ENCODE results near the gene TEX261. TPM values are rescaled to one million over a fixed set of nuclear protein-coding genes. Genes with fewer than 3 reads are reported as not detected.
"Not testable (repeated sequence)": the region's sequence is repeated elsewhere in the genome, so short reads cannot be mapped to it uniquely, and the experiment has no call there.

TEX261 gene
- total RNA-seq, 2 experiments from 2014 or later = 34.5 to 45.8 TPM

DNA sequence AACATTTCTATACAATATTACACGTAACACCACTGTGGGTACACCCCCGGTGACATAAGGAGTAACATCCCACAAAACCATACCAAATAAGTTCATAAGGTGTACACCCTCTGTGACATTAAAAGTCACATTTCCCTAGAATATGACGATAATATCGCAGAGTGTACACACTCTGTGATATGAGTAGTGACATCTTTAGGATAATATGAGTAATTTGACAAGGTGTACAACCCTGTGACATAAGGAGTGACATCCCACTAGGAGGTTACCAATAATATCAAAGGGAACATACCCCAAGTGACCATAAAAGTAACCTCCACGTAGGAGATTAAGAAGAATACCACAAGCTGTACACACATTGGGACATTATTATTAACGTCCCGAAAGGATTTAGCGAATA, 24.0 kb upstream of the TEX261 start:
- H3K4me1 ChIP-seq (ENCODE audit: insufficient read depth, low read length, poor library complexity, severe bottlenecking) = peaks cover 6% of the 10 kb centered on the region
- TF ChIP-seq EZH2phosphoT487 (IDR thresholded peaks at IDR 0.05; ENCODE audit: borderline replicate concordance, low read depth, low read length) = no peak
- TF ChIP-seq, protein P1, sequence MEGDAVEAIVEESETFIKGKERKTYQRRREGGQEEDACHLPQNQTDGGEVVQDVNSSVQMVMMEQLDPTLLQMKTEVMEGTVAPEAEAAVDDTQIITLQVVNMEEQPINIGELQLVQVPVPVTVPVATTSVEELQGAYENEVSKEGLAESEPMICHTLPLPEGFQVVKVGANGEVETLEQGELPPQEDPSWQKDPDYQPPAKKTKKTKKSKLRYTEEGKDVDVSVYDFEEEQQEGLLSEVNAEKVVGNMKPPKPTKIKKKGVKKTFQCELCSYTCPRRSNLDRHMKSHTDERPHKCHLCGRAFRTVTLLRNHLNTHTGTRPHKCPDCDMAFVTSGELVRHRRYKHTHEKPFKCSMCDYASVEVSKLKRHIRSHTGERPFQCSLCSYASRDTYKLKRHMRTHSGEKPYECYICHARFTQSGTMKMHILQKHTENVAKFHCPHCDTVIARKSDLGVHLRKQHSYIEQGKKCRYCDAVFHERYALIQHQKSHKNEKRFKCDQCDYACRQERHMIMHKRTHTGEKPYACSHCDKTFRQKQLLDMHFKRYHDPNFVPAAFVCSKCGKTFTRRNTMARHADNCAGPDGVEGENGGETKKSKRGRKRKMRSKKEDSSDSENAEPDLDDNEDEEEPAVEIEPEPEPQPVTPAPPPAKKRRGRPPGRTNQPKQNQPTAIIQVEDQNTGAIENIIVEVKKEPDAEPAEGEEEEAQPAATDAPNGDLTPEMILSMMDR (conservative IDR thresholded peaks at IDR 0.05; ENCODE audit: low read length) = no peak
- H3K9me2 ChIP-seq (ENCODE audit: insufficient read depth, low read length) = no peaks in the 10 kb centered on the region
- no peak for DNase-seq (ENCODE audit: low spot score)
- no peak overlapping the region for H3K4me3 ChIP-seq (ENCODE audit: low read depth, low read length, poor library complexity, severe bottlenecking)
- no peaks in the 10 kb centered on the region for H4K20me1 ChIP-seq (ENCODE audit: insufficient read depth, low read length)
- no peak overlapping the region for H3K4me2 ChIP-seq (ENCODE audit: low read length)
- no peak overlapping the region for H2AFZ ChIP-seq (ENCODE audit: low read length)
- intact Hi-C loops (cut with micrococcal nuclease; ENCODE audit: unreplicated experiment) = no loop called here
- H3K79me2 ChIP-seq (ENCODE audit: insufficient read depth, low read depth, low read length) = no peaks in the 10 kb centered on the region
- ChIA-PET CTCF (ENCODE audit: unreplicated experiment) (no interaction called here), POLR2A (no interaction called here)
- BruUV-seq (replicated peaks) = no TSS peak
- H3K9me3 ChIP-seq (ENCODE audit: low read length) = no peaks in the 10 kb centered on the region
- no peaks in the 10 kb centered on the region for H3K36me3 ChIP-seq (ENCODE audit: insufficient read depth, low read length)
- no peak overlapping the region for H3K27ac ChIP-seq (ENCODE audit: low read depth, low read length, poor library complexity, severe bottlenecking)

DNA sequence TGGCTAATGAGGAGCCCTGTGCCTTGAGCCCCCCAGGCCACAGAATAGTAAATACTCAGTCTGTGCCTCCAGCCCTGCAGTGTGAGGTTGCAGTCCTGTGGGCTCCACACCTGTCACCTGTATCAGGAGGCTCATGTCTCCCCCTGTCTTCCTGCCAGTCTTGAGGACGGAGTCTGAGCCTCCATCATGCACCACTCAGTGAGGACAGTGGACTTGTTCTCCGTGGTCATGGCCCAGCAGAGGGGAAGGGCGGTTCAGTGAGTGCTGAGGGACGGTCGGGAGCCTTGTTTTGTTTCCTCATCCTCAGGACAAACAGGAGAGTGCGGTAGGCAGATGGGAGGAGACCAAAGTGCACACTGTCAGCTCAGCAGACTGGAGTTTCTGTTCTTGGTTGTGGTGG, 17.1 kb upstream of the TEX261 start:
- H3K27ac ChIP-seq (ENCODE audit: low read depth, low read length, poor library complexity, severe bottlenecking); H3K4me1 ChIP-seq (ENCODE audit: insufficient read depth, low read length, poor library complexity, severe bottlenecking); H4K20me1 ChIP-seq (ENCODE audit: insufficient read depth, low read length); H3K4me3 ChIP-seq (ENCODE audit: low read depth, low read length, poor library complexity, severe bottlenecking); H3K79me2 ChIP-seq (ENCODE audit: insufficient read depth, low read depth, low read length); H3K9me3 ChIP-seq (ENCODE audit: low read length); H3K9me2 ChIP-seq (ENCODE audit: insufficient read depth, low read length); H2AFZ ChIP-seq (ENCODE audit: low read length); H3K36me3 ChIP-seq (ENCODE audit: insufficient read depth, low read length); POLR2A ChIA-PET; H3K4me2 ChIP-seq (ENCODE audit: low read length); DNase-seq (ENCODE audit: low spot score); intact Hi-C loops (cut with micrococcal nuclease; ENCODE audit: unreplicated experiment); CTCF ChIA-PET (ENCODE audit: unreplicated experiment); BruUV-seq (replicated peaks): not testable (repeated sequence)

DNA sequence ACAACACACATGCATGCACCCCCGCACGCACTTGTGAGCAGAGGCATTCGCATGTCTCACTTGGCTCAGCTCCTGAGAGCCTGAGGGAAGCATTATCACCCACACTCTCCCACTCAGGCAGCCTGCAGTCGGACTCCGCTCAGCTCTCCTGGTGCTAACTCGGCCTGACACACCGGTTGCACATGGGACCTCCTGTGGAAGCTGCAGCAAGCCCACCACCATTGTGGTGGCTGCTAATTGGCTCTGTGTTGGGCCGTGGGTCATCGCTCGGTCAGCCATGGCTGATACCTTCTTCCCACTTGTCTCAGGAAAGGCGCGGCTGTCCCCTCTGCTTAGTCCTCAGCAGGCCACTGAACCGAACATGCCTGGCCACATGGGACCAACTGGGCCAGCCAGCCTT, 13.7 kb upstream of the TEX261 start:
- H3K9me2 ChIP-seq (ENCODE audit: insufficient read depth, low read length) = no peaks in the 10 kb centered on the region
- H3K27ac ChIP-seq (ENCODE audit: low read depth, low read length, poor library complexity, severe bottlenecking) = no peak overlapping the region
- H3K9me3 ChIP-seq (ENCODE audit: low read length) = no peaks in the 10 kb centered on the region
- H2AFZ ChIP-seq (ENCODE audit: low read length) = no peak overlapping the region
- no peak overlapping the region for H3K4me3 ChIP-seq (ENCODE audit: low read depth, low read length, poor library complexity, severe bottlenecking)
- DNase-seq (ENCODE audit: low spot score) = no peak
- no peaks in the 10 kb centered on the region for H3K79me2 ChIP-seq (ENCODE audit: insufficient read depth, low read depth, low read length)
- intact Hi-C loops (cut with micrococcal nuclease; ENCODE audit: unreplicated experiment) = no loop called here
- H4K20me1 ChIP-seq (ENCODE audit: insufficient read depth, low read length) = no peaks in the 10 kb centered on the region
- H3K4me1 ChIP-seq (ENCODE audit: insufficient read depth, low read length, poor library complexity, severe bottlenecking) = no peaks in the 10 kb centered on the region
- TF ChIP-seq EZH2phosphoT487 (IDR thresholded peaks at IDR 0.05; ENCODE audit: borderline replicate concordance, low read depth, low read length) = no peak
- TF ChIP-seq, protein P1 (conservative IDR thresholded peaks at IDR 0.05; ENCODE audit: low read length) = no peak
- no peaks in the 10 kb centered on the region for H3K36me3 ChIP-seq (ENCODE audit: insufficient read depth, low read length)
- BruUV-seq (replicated peaks) = no TSS peak
- CTCF ChIA-PET (ENCODE audit: unreplicated experiment) = no interaction called here
- POLR2A ChIA-PET = no interaction called here
- H3K4me2 ChIP-seq (ENCODE audit: low read length) = no peak overlapping the region

Measured in OCI-LY7 (cell line).